Heart right ventricle (tissue), 16 donors: Measurements from ENCODE around the gene CFP. TPM values are rescaled to one million over a fixed set of nuclear protein-coding genes. Genes with fewer than 3 reads are reported as not detected.
A peak's percentile ranks its signal among the peaks of the same experiment; 100 is the strongest.

Experiments used
- ATAC-seq, 8 donors: fragments of 200-7000 bp; cut with Tn5 transposase; one replicate each; pipeline ENCODE4 v1.9.1; 2020; ENCODE audit warnings: mild to moderate bottlenecking in 8 of 8, moderate library complexity in 8 of 8, moderate number of reproducible peaks in 1 of 8
- DNase-seq, 2 donors: peaks; one replicate each; pipeline ENCODE4 v3.0.0-alpha.2; 2020
- H3K27ac ChIP-seq, 10 donors: fragments of 200-600 bp; sonication (generic) in 2 of 10; one replicate each; pipeline versions ENCODE4 v1.5.0 to v1.8.0; 2020 to 2022; ENCODE audit warnings: mild to moderate bottlenecking in 3 of 10
- H3K27me3 ChIP-seq, 7 donors: fragments of 200-600 bp; one replicate each; pipeline ENCODE4 v1.8.0; 2021 to 2022; ENCODE audit warnings: mild to moderate bottlenecking in 2 of 7
- H3K36me3 ChIP-seq, 9 donors: fragments of 200-600 bp; sonication (generic) in 1 of 9; one replicate each; pipeline versions ENCODE4 v1.5.0 to v1.8.0; 2020 to 2022; ENCODE audit warnings: mild to moderate bottlenecking in 2 of 9
- H3K4me1 ChIP-seq, 9 donors: fragments of 200-600 bp; sonication (generic) in 1 of 9; one replicate each; pipeline versions ENCODE4 v1.5.0 to v1.8.0; 2020 to 2022; ENCODE audit warnings: mild to moderate bottlenecking in 4 of 9
- H3K4me3 ChIP-seq, 10 donors: fragments of 200-600 bp; sonication (generic) in 2 of 10; one replicate each; pipeline versions ENCODE4 v1.5.0 to v1.8.0; 2020 to 2022; ENCODE audit warnings: mild to moderate bottlenecking in 7 of 10, moderate library complexity in 2 of 10
- H3K9me3 ChIP-seq, 11 donors: fragments of 200-600 bp in 10 of 11; sonication (generic) in 2 of 11; one replicate each; pipeline versions ENCODE4 v1.5.0 to v1.8.0; 2013 to 2022; ENCODE audit warnings: mild to moderate bottlenecking in 2 of 11, control low read depth in 1 of 11, moderate library complexity in 1 of 11
- CTCF ChIP-seq, 9 donors: fragments of 200-600 bp; sonication (generic) in 2 of 9; IDR thresholded peaks; one replicate each; pipeline versions ENCODE4 v1.5.0 to v1.8.0; 2021 to 2022; ENCODE audit warnings: antibody characterized with exemption in 9 of 9, mild to moderate bottlenecking in 5 of 9, moderate library complexity in 1 of 9
- WGBS, 2 donors: extraction: QIAGEN DNeasy Blood & Tissue Kit; methylation state at CpG; one replicate each; pipeline ENCODE4 v1.1.7; 2013; ENCODE audit warnings: inconsistent platforms in 1 of 2; 5-methylcytosine and 5-hydroxymethylcytosine counted together
- intact Hi-C, 10 donors: fragments of 100-400 bp; cut with DNase I; formaldehyde crosslinking; loops; one replicate each; pipeline versions ENCODE4 v1.11.1 to v1.14.2; 2022
- polyA plus RNA-seq, 2 donors: library from polyadenylated mRNA; stranded (reverse); fragments of 200-250 nt; gene quantifications; one replicate each; pipeline ENCODE4 v1.2.3, GENCODE V29; 2013
- total RNA-seq, 10 donors: library from RNA; stranded (reverse); fragmentation: NEBNext Ultra II Directional in 3 of 10; extraction: Animal tissue kit (Norgen Biotek cat#: 25700) in 3 of 10; gene quantifications; one replicate each; pipeline versions ENCODE4 v1.2.1 to v1.2.4, GENCODE V29; 2021 to 2023
- donor health status: Arrhythmogenic right ventricular cardiomyopathy.
- donor health status: ischemic (EF 13 %, LVEDD 7.1; RV severe dilation, severe dysfunction).
- donor health status: healthy with polysubstance abuse.
- donor health status: DM: no; HTN: yes; CAD: no.
- donor health status: DM: no; HTN: no; CAD: no.
- donor health status: ischemic (EF 25% LVEDD 6.9; RV normal size, moderate dysfunction).
- donor health status: ischemic (EF 25% LVEDD 5.7; RV mildly dilated, moderate dysfunction).
- donor health status: healthy.
- donor health status: DM: yes; HTN: yes; CAD: no.
- donor health status: Ischemic cardiomyopathy.
- donor health status: ischemic (EF 35%, LVEDD 5.7; RV mildly dilated, moderate dysfunction).
- donor health status: nonischemic (EF 11% LVEDD 7.7; RV severe dilation, severe dysfunction).
- donor health status: DM: yes; HTN: yes; CAD: no.
- donor health status: PGD.
- donor health status: ischemic (EF 29% LVEDD 5.4; RV normal size, mild dysfunction).
- donor health status: nonischemic (EF 23%, LVEDD 6.1; RV moderate dilation, normal function).

Gene CFP
- total and polyA plus RNA-seq, 12 donors = 1.1 to 12.4 (median 2.1) TPM

- TF ChIP-seq CTCF (IDR thresholded peaks at IDR 0.05) = no peak
- H3K4me3 ChIP-seq = peak overlapping the region in 4 of 10 donors; percentile 40 to 48 (median 44)
- DNase-seq = no peak
These were observed 10.7 kb downstream of the CFP start for GRCh38 chrX:47618923-47619485.

GRCh38 chrX:47614618-47615017 lies 15.1 kb downstream of the CFP start:
- WGBS, 2 donors = 54 to 62% methylated on average over 5 of the region's 5 CpGs
- Histone ChIP-seq H3K36me3 (no peaks in the 10 kb centered on the region), H3K27ac (no peak overlapping the region), H3K4me3 (no peak overlapping the region), H3K27me3 (peaks cover 0 to 40% (median 0%) of the 10 kb centered on the region in 7 donors), H3K4me1 (peaks cover 0 to 4% (median 0%) of the 10 kb centered on the region in 9 donors), H3K9me3 (no peaks in the 10 kb centered on the region)
- TF ChIP-seq CTCF (IDR thresholded peaks at IDR 0.05) = no peak
- intact Hi-C loops = no loop called here
- ATAC-seq = no peak
- DNase-seq = no peak

More at GRCh38 chrX:47618923-47619485, 10.7 kb downstream of the CFP start:
- intact Hi-C loops = no loop called here
- H3K4me1 ChIP-seq = peaks cover 0 to 5% (median 0%) of the 10 kb centered on the region in 9 donors
- ATAC-seq = no peak
- 27 to 36% methylated on average over 24 to 32 of the region's 32 CpGs for WGBS, 2 donors
- H3K9me3 ChIP-seq = no peaks in the 10 kb centered on the region
- H3K27ac ChIP-seq = no peak overlapping the region
- H3K27me3 ChIP-seq = peaks cover 0 to 51% (median 0%) of the 10 kb centered on the region in 7 donors
- no peaks in the 10 kb centered on the region for H3K36me3 ChIP-seq

GRCh38 chrX:47613082-47613481 lies 16.6 kb downstream of the CFP start:
- Histone ChIP-seq H3K27ac (no peak overlapping the region), H3K9me3 (no peaks in the 10 kb centered on the region), H3K4me3 (no peak overlapping the region), H3K36me3 (no peaks in the 10 kb centered on the region), H3K4me1 (no peaks in the 10 kb centered on the region), H3K27me3 (peaks cover 0 to 28% (median 0%) of the 10 kb centered on the region in 7 donors)
- 85 to 92% methylated on average over 7 to 8 of the region's 8 CpGs for WGBS, 2 donors
- intact Hi-C loops = no loop called here
- TF ChIP-seq CTCF (IDR thresholded peaks at IDR 0.05) = no peak
- DNase-seq (no peak), ATAC-seq (no peak)

GRCh38 chrX:47612418-47612817 lies 17.3 kb downstream of the CFP start:
- intact Hi-C loops = no loop called here

More at GRCh38 chrX:47612418-47612817, 17.3 kb downstream of the CFP start:
- ATAC-seq (no peak), DNase-seq (no peak)
- H3K27me3 ChIP-seq = peaks cover 0 to 28% (median 0%) of the 10 kb centered on the region in 7 donors
- no peak for TF ChIP-seq CTCF (IDR thresholded peaks at IDR 0.05)
- no peak overlapping the region for H3K4me3 ChIP-seq
- H3K36me3 ChIP-seq = no peaks in the 10 kb centered on the region
- no peak overlapping the region for H3K27ac ChIP-seq
- H3K9me3 ChIP-seq = no peaks in the 10 kb centered on the region
- no peaks in the 10 kb centered on the region for H3K4me1 ChIP-seq
